Neutrophil (primary cell): ENCODE results near the gene APPBP2.
"Not testable (repeated sequence)": the region's sequence is repeated elsewhere in the genome, so short reads cannot be mapped to it uniquely, and the experiment has no call there.

Source experiments
- H3K27ac ChIP-seq: fragments of 200-600 bp; sonication (generic); 2 replicates; pipeline ENCODE4 v1.5.1; 2016; ENCODE audit warnings: mild to moderate bottlenecking, moderate library complexity
- H3K27me3 ChIP-seq: fragments of 200-600 bp; sonication (generic); 2 replicates; pipeline ENCODE4 v1.6.0; 2016; ENCODE audit warnings: mild to moderate bottlenecking
- H3K36me3 ChIP-seq: fragments of 200-600 bp; sonication (generic); 2 replicates; pipeline ENCODE4 v1.5.1; 2017
- H3K4me1 ChIP-seq, 2 experiments: fragments of 200-600 bp in 1 of 2; sonication (generic) in 1 of 2; 1 replicate in 1 of 2; 2 replicates in 1 of 2; pipeline versions ENCODE4 v1.5.1 to v1.6.1; 2013 to 2016; ENCODE audit warnings: low read depth in 1 of 2, low read length in 1 of 2, mild to moderate bottlenecking in 1 of 2, moderate library complexity in 1 of 2; ENCODE audit not compliant: control insufficient read depth in 1 of 2, insufficient read depth in 1 of 2
- H3K4me3 ChIP-seq, 2 experiments: fragments of 200-600 bp in 1 of 2; sonication (generic) in 1 of 2; 1 replicate in 1 of 2; 2 replicates in 1 of 2; pipeline ENCODE4 v1.5.1; 2013 to 2016; ENCODE audit warnings: low read depth in 1 of 2, low read length in 1 of 2, mild to moderate bottlenecking in 1 of 2, moderate library complexity in 1 of 2
- H3K9me3 ChIP-seq: fragments of 200-600 bp; sonication (generic); 2 replicates; pipeline ENCODE4 v1.5.1; 2016
- CTCF ChIP-seq: fragments of 200-600 bp; sonication (generic); IDR thresholded peaks from 2 replicates; pipeline ENCODE4 v1.5.1; 2016; ENCODE audit warnings: antibody characterized with exemption

APPBP2 gene

GRCh38 chr17:60554377-60554788, 28.3 kb upstream of the APPBP2 start:
- TF ChIP-seq CTCF = no peak
- Histone ChIP-seq H3K4me1 (no peaks in the 10 kb centered on the region), H3K9me3 (no peaks in the 10 kb centered on the region), H3K27me3 (no peaks in the 10 kb centered on the region), H3K27ac (no peak overlapping the region), H3K4me3 (no peak overlapping the region), H3K36me3 (no peaks in the 10 kb centered on the region)

- not testable (repeated sequence) for H3K4me1 ChIP-seq, H3K27ac ChIP-seq, H3K9me3 ChIP-seq, H3K27me3 ChIP-seq, H3K4me3 ChIP-seq, H3K36me3 ChIP-seq
These were observed 26.2 kb upstream of the APPBP2 start for GRCh38 chr17:60552255-60552654.

- no peak overlapping the region for H3K27ac ChIP-seq
- H3K27me3 ChIP-seq = no peaks in the 10 kb centered on the region
- no peaks in the 10 kb centered on the region for H3K36me3 ChIP-seq
- no peak for TF ChIP-seq CTCF
- no peaks in the 10 kb centered on the region for H3K4me1 ChIP-seq
- no peak overlapping the region for H3K4me3 ChIP-seq
- H3K9me3 ChIP-seq = no peaks in the 10 kb centered on the region
These were observed 22.9 kb upstream of the APPBP2 start for GRCh38 chr17:60548990-60549389.

- Histone ChIP-seq H3K4me3 (no peak overlapping the region), H3K36me3 (no peaks in the 10 kb centered on the region), H3K4me1 (no peaks in the 10 kb centered on the region), H3K27ac (no peak overlapping the region), H3K27me3 (no peaks in the 10 kb centered on the region), H3K9me3 (no peaks in the 10 kb centered on the region)
- no peak for TF ChIP-seq CTCF
These were observed 19.6 kb upstream of the APPBP2 start for GRCh38 chr17:60545465-60546191.

- Histone ChIP-seq H3K36me3 (no peaks in the 10 kb centered on the region), H3K4me1 (no peaks in the 10 kb centered on the region), H3K4me3 (no peak overlapping the region), H3K27me3 (no peaks in the 10 kb centered on the region), H3K9me3 (no peaks in the 10 kb centered on the region), H3K27ac (no peak overlapping the region)
- no peak for TF ChIP-seq CTCF
These were observed 16.0 kb upstream of the APPBP2 start for GRCh38 chr17:60542071-60542470.

GRCh38 chr17:60540460-60540859, 14.4 kb upstream of the APPBP2 start:
- H3K27ac ChIP-seq = no peak overlapping the region
- H3K4me1 ChIP-seq = no peaks in the 10 kb centered on the region
- H3K4me3 ChIP-seq = no peak overlapping the region
- H3K27me3 ChIP-seq = no peaks in the 10 kb centered on the region
- H3K9me3 ChIP-seq = no peaks in the 10 kb centered on the region
- H3K36me3 ChIP-seq = no peaks in the 10 kb centered on the region
- no peak for TF ChIP-seq CTCF
